Stimulated activated naive CD8-positive, alpha-beta T cell treated with anti-CD3 and anti-CD28 coated beads, Interleukin-15, Interleukin-2, amounts not matched to agents 100 ng/mL and 50 ng/mL, for 24 hours (primary cell): Measurements from ENCODE around the gene GALNT8.
"Not testable (repeated sequence)": the region's sequence is repeated elsewhere in the genome, so short reads cannot be mapped to it uniquely, and the experiment has no call there.

ENCODE experiments used
- H3K27ac Mint-ChIP-seq: one replicate; pipeline ENCODE4 v1.8.0; 2021; ENCODE audit warnings: mild to moderate bottlenecking, mixed read lengths
- H3K27me3 Mint-ChIP-seq: one replicate; pipeline ENCODE4 v1.8.0; 2021; ENCODE audit warnings: mixed read lengths
- H3K36me3 Mint-ChIP-seq: one replicate; pipeline ENCODE4 v1.8.0; 2021; ENCODE audit warnings: low read depth, mixed read lengths
- H3K4me1 Mint-ChIP-seq: one replicate; pipeline ENCODE4 v1.8.0; 2021; ENCODE audit warnings: low read depth, mixed read lengths
- H3K4me3 Mint-ChIP-seq: one replicate; pipeline ENCODE4 v1.8.0; 2021; ENCODE audit warnings: mild to moderate bottlenecking, mixed read lengths
- H3K9me3 Mint-ChIP-seq: one replicate; pipeline ENCODE4 v1.8.0; 2021; ENCODE audit warnings: mixed read lengths

The GALNT8 gene

DNA sequence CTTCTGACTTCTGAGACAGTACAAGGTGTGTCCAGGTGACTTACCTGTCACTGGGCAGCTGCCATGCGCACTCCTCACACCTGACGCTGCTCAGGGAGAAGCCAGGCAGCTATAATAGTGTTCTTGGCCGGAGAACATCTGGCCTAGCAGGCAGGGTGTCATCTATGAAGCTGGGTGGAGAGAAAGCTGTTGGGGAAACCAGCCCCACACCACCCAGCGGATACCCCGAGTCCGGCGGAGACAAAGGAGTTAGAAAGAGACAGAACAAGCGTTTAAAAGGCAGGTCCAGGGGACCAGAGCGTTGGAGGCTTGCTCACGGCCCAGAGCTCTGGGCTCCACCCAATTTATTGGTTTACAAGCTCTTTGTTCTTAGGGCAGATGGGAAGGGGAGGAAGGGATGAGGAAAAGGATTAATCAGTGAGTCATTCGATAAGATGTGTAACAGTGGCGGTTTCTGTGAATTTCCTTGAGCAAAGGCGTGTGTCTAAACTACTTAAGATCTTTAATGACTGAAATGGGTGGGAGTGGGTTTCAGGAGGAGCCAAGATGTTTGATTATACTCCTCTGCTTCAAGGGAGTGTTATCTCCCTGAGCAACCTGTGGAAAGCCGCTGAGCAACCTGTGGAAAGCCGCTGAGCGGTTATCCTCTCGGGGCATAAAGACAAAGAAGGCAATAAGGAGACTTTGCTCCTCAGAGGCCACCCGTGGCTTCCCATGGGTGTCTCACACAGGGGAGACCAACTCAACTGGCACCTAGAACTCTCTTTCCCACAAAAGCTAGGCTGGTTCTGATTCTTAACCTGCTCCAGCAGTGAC lies at the start of gene GALNT8:
GALNT8 (plus strand) TSS at position 580 of the 816 bp plus-strand sequence. CDS start 278 bp downstream, outside the sequence.
- Mint-ChIP-seq H3K27me3 (peaks cover 33% of the 10 kb centered on the region), H3K36me3 (no peaks in the 10 kb centered on the region), H3K9me3 (no peaks in the 10 kb centered on the region), H3K27ac (no peak within 1 kb of the TSS), H3K4me3 (no peak within 1 kb of the TSS), H3K4me1 (no peaks in the 10 kb centered on the region)

DNA sequence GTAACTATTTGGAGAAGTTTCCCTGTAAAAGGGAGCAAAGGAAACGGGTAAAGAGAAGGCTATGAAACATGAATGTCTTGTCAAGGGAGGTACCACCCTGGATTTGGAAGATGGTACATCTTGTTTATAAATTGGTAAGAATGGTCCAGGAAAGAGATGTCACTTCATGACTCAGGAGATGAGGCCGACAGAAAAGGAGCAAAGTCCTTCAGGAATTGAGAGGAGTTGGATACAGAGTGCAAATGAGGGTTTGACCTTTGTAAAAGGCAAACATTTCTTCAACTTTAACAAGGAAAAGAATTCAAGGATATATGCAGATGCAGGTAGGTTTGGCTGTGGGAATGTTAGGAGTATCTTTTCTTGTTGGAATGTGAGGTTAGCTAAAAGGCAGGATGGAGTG lies 40.5 kb upstream of the GALNT8 start:
- Mint-ChIP-seq H3K27me3 (no peaks in the 10 kb centered on the region), H3K27ac (no peak overlapping the region), H3K4me3 (no peak overlapping the region), H3K4me1 (no peaks in the 10 kb centered on the region), H3K9me3 (no peaks in the 10 kb centered on the region), H3K36me3 (peaks cover 56% of the 10 kb centered on the region)

DNA sequence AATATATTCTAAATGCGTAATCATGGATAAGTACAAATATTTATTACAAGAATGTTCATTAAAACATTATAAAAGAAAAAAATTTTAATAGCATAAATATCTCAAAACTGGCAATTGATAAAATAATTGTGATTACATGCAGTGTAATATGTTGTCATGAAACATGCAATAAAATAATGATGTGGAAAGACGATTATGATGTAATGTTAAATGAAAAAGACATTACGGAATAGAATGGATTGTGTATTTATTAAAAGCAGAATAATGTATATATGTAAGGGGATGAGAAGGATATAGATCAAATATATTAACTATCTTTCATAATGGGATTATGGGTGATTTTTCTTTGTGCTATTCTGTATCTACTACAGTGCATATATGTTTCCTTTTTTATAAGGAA lies 38.5 kb upstream of the GALNT8 start:
- H3K36me3 Mint-ChIP-seq: peaks cover 68% of the 10 kb centered on the region
- H3K4me1 Mint-ChIP-seq: no peaks in the 10 kb centered on the region
- no peaks in the 10 kb centered on the region for H3K27me3 Mint-ChIP-seq
- H3K27ac Mint-ChIP-seq: no peak overlapping the region
- H3K4me3 Mint-ChIP-seq: no peak overlapping the region
- H3K9me3 Mint-ChIP-seq: no peaks in the 10 kb centered on the region

DNA sequence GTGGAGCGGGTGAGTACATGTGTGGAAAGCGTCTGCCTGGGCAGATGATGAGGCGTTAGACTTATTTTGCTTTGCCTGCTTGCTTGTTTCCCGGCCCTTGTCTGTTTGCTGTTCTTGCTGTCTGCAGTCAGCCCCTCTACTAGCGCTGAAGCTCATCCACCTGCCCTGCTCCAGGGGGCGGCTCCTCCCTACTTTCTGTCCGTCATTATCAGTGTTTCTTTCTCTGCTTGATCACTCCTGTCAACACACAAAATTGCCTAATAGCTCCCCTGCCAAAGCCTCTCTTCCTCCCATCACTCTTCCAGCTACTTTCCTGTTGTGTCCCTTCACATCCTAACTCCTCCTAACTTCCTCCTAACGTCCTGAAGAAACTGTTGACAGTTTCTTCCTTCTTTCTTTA lies 34.9 kb upstream of the GALNT8 start:
- Mint-ChIP-seq H3K4me3 (no peak overlapping the region), H3K27ac (no peak overlapping the region), H3K36me3 (peaks cover 74% of the 10 kb centered on the region), H3K9me3 (no peaks in the 10 kb centered on the region), H3K4me1 (no peaks in the 10 kb centered on the region), H3K27me3 (no peaks in the 10 kb centered on the region)

DNA sequence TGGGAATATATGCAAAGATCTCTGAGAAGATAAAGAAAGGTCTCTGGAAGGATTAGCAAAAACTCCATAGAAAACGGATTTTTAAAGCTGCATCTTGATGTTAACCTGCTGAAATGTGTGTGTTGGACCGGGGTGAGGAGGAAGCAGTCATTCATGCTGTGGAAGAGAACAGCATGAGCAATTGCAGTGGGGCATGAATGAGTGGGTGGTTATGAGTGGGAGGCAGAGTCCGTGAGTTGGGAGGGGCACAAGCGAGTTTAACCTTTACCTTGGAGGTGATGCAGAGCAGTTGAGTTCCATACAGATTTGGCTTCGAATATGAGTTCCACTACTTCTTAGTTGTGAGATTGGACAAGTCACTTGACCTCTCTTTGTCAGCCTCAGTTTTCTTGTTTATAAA lies 29.4 kb upstream of the GALNT8 start:
- Mint-ChIP-seq H3K4me3 (no peak overlapping the region), H3K36me3 (peaks cover 63% of the 10 kb centered on the region), H3K4me1 (no peaks in the 10 kb centered on the region), H3K9me3 (no peaks in the 10 kb centered on the region), H3K27me3 (no peaks in the 10 kb centered on the region), H3K27ac (no peak overlapping the region)

- Mint-ChIP-seq H3K4me3 (no peak overlapping the region), H3K4me1 (no peaks in the 10 kb centered on the region), H3K9me3 (no peaks in the 10 kb centered on the region), H3K36me3 (peaks cover 20% of the 10 kb centered on the region), H3K27me3 (no peaks in the 10 kb centered on the region), H3K27ac (no peak overlapping the region)
Measured at GRCh38 chr12:4700621-4701026, 19.6 kb upstream of the GALNT8 start.

- H3K4me1 Mint-ChIP-seq: no peaks in the 10 kb centered on the region
- H3K27me3 Mint-ChIP-seq: peaks cover 8% of the 10 kb centered on the region
- H3K9me3 Mint-ChIP-seq: no peaks in the 10 kb centered on the region
- no peak overlapping the region for H3K27ac Mint-ChIP-seq
- peaks cover 17% of the 10 kb centered on the region for H3K36me3 Mint-ChIP-seq
- H3K4me3 Mint-ChIP-seq: no peak overlapping the region
Measured at GRCh38 chr12:4701395-4702190, 18.6 kb upstream of the GALNT8 start.

- Mint-ChIP-seq H3K36me3 (peaks cover 13% of the 10 kb centered on the region), H3K9me3 (no peaks in the 10 kb centered on the region), H3K4me1 (no peaks in the 10 kb centered on the region), H3K4me3 (no peak overlapping the region), H3K27me3 (peaks cover 24% of the 10 kb centered on the region), H3K27ac (no peak overlapping the region)
Measured at GRCh38 chr12:4703676-4704075, 16.5 kb upstream of the GALNT8 start.

GRCh38 chr12:4705824-4706223 lies 14.4 kb upstream of the GALNT8 start:
- no peak overlapping the region for H3K27ac Mint-ChIP-seq
- no peaks in the 10 kb centered on the region for H3K9me3 Mint-ChIP-seq
- peaks cover 26% of the 10 kb centered on the region for H3K27me3 Mint-ChIP-seq
- H3K4me1 Mint-ChIP-seq: no peaks in the 10 kb centered on the region
- no peak overlapping the region for H3K4me3 Mint-ChIP-seq
- peaks cover 3% of the 10 kb centered on the region for H3K36me3 Mint-ChIP-seq

DNA sequence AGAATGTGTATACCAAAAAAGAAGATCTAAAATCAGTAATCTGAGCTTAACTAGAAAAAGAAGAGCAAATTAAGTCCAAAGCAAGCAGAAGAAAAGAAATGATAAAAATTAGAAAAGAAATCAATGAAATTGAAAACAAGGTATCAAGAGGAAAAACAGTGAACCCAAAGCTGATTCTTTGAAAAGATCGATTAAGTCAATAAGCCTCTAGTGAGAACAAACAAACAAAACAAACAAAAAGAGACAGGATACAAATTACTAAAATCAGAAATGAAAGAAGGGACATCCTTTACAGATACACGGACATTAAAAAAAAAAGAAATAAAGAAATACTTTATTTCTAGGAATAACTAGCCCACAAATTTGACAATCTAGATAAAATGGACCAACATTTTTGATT lies 12.9 kb upstream of the GALNT8 start:
- Mint-ChIP-seq H3K27me3 (peaks cover 30% of the 10 kb centered on the region), H3K36me3 (no peaks in the 10 kb centered on the region), H3K9me3 (no peaks in the 10 kb centered on the region), H3K4me1 (no peaks in the 10 kb centered on the region), H3K27ac (no peak overlapping the region), H3K4me3 (no peak overlapping the region)

DNA sequence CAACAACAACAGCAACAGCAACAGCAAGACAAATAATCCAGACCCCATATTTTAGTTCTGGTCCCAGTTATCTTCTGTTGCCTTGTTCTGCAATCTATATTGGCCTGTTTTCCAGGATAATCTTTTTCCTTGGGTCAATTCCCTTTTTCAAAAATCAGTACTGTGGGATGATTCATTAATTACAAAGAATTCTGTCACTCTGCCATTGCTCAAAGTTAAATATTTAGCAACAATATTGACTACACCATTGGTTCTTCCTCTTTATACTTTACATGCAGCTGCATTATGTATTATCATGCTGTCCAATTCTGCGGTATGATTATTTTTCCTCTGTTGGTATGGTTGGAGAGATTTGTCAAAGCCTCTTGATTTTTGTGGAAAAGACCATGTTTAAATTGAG lies 10.1 kb upstream of the GALNT8 start:
- H3K4me3 Mint-ChIP-seq: no peak overlapping the region
- H3K27me3 Mint-ChIP-seq: peaks cover 30% of the 10 kb centered on the region
- no peak overlapping the region for H3K27ac Mint-ChIP-seq
- no peaks in the 10 kb centered on the region for H3K9me3 Mint-ChIP-seq
- no peaks in the 10 kb centered on the region for H3K36me3 Mint-ChIP-seq
- no peaks in the 10 kb centered on the region for H3K4me1 Mint-ChIP-seq

GRCh38 chr12:4714879-4715278 lies 5.3 kb upstream of the GALNT8 start:
- Mint-ChIP-seq H3K36me3 (no peaks in the 10 kb centered on the region), H3K9me3 (no peaks in the 10 kb centered on the region), H3K27ac (no peak overlapping the region), H3K4me1 (no peaks in the 10 kb centered on the region), H3K4me3 (no peak overlapping the region), H3K27me3 (peaks cover 15% of the 10 kb centered on the region)

GRCh38 chr12:4717806-4718205 lies 2.4 kb upstream of the GALNT8 start:
- H3K36me3 Mint-ChIP-seq: no peaks in the 10 kb centered on the region
- H3K4me3 Mint-ChIP-seq: no peak overlapping the region
- no peak overlapping the region for H3K27ac Mint-ChIP-seq
- no peaks in the 10 kb centered on the region for H3K4me1 Mint-ChIP-seq
- peaks cover 33% of the 10 kb centered on the region for H3K27me3 Mint-ChIP-seq
- no peaks in the 10 kb centered on the region for H3K9me3 Mint-ChIP-seq

DNA sequence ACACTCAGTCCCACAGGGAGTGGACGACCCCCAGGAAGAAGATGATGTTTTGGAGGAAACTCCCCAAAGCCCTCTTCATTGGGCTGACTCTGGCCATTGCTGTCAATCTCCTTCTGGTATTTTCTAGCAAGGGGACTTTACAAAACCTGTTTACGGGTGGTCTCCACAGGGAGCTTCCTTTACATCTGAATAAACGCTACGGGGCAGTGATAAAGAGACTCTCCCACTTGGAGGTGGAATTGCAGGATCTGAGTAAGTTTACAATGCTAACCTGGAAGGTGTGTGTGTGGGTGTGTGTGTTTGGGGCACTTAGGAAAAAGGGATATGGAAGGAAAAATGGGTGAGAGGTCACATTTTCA lies 416 bp downstream of the GALNT8 start:
- Mint-ChIP-seq H3K4me3 (no peak overlapping the region), H3K27ac (no peak overlapping the region), H3K36me3 (no peaks in the 10 kb centered on the region), H3K27me3 (peaks cover 33% of the 10 kb centered on the region), H3K9me3 (no peaks in the 10 kb centered on the region), H3K4me1 (no peaks in the 10 kb centered on the region)

DNA sequence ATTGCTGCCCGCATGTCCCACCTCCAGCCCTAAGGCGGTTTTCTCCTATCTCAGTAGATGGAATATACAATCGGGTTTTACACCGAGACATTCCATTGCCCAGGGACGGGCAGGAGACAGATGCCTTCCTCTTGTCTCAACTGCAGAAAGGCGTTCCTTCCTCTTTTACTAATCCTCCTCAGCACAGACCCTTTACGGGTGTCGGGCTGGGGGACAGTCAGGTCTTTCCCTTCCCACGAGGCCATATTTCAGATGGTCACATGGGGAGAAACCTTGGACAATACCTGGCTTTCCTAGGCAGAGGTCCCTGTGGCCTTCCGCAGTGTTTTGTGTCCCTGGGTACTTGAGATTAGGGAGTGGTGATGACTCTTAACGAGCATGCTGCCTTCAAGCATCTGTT lies 1.4 kb downstream of the GALNT8 start:
- not testable (repeated sequence) for H3K4me1 Mint-ChIP-seq, H3K36me3 Mint-ChIP-seq, H3K9me3 Mint-ChIP-seq, H3K27ac Mint-ChIP-seq, H3K4me3 Mint-ChIP-seq
- H3K27me3 Mint-ChIP-seq: peaks cover 33% of the 10 kb centered on the region
